ENCODE measurements around the gene AQP11.
"Not testable (repeated sequence)": the region's sequence is repeated elsewhere in the genome, so short reads cannot be mapped to it uniquely, and the experiment has no call there.

AQP11 gene, protein sequence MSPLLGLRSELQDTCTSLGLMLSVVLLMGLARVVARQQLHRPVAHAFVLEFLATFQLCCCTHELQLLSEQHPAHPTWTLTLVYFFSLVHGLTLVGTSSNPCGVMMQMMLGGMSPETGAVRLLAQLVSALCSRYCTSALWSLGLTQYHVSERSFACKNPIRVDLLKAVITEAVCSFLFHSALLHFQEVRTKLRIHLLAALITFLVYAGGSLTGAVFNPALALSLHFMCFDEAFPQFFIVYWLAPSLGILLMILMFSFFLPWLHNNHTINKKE

DNA sequence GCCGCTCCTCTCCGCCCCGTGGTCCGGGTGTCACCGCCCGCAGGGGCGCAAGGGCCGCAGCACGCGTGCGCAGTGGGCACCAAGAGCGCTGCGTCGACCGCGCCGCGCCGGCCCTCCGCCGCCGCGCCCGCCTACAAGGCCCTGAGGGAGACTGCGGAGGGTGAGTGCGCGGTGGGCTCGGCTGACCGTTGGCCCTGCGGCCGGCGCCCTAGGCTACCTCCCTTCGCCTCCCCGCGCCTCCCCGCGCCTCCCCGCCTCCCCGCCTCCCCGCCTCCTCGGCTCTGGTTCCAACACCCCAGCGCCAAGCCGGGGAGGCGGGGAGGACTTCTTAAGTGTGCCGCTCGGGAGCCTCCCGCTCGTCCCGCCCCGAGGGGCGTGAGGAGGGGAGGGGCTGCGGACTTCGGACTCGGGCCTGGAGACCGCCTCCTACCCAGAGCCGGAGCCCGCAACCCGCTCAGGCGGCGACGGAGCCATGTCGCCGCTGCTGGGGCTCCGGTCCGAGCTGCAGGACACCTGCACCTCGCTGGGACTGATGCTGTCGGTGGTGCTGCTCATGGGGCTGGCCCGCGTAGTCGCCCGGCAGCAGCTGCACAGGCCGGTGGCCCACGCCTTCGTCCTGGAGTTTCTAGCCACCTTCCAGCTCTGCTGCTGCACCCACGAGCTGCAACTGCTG is at the start of gene AQP11:
Gene AQP11, plus strand, starts transcription at position 433 of the 673 bp plus-strand sequence. Its CDS starts 40 bp downstream, at position 473.
- DNase-seq: peak; percentile 91

DNA sequence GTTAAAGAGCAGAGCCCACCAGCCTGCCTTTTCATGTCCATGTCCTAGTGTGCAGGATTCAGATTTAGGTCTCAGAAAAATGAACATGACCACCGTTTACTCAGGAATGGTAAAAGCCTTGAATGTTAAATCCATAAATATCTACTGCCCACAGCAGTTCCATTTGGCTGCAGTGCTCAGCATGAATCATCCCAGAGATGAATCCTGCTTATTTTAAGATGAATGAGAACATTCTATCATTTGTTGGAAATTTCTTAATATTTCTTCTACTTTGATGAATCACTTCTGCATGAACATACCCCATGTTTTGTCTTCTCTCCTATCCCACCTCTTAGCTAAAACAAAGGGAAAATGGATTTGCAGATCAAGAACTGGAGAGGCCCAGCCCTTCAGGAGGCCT is 47.5 kb upstream of the AQP11 start:
- DNase-seq: no peak

DNA sequence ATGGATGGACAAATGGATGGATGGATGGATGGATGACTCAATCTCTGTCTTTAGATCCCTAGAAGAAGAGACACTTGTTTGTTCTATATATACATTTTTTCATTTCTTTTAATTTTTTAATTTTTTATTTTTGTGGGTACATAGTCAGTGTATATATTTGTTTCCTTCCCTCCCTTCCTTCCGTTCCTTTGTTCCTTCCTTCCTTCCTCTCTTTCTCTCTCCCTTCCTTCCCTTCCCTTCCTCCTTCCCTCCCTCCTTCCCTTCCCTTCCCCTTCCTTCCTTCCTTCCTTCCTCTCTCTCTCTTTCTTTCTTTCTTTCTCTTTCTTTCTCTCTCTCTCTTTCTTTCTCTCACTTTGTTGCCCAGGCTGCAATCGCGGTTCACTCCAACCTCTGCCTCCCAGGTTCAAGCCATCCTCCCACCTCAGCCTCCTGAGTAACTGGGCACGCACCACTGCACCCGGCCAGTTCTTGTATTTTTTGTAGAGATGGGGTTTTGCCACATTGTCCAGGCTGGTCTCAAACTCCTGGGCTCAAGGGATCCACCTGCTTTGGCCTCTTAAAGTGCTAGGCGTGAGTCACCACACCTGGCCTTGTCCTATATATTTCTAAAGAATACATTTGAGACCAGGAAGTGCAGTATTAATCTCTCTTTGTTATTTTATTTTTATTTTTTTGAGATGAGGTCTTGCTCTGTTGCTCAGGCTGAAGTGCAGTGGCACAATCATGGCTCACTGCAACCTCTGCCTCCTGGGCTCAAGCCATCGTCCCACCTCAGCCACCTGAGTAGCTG is 42.5 kb upstream of the AQP11 start:
- no peak for DNase-seq

DNA sequence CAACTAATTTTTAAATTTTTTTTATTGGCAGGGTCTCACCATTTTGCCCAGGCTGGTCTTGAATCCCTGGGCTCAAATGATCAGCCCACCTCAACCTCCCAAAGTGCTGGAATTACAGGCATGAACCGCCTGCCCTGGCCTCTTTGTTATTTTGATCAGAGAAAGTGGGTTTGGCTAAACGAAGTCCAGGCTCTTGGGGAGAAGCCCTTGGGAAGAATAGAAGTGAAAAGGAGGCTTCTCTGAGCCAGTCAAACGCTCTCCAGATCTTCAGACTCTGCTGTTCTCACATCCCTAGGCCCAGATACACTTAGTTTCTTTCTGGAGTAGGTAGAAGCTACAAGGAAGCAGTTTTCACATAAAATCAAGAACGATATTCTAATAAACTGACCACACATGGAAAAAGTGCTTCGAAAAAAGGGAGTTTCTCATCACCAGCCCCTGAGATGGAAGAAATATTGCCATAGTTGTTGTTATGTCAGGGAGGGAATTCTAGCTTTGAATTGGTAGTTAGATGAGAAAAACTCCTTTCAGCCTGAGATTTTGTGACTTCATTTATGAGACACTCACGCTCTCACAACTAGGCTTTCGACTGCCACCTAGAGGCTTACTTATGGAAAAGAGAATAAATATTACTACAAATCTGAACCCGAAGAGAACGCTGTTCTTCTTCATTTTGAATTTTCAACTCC is 41.7 kb upstream of the AQP11 start:
- DNase-seq: peak; percentile 87

DNA sequence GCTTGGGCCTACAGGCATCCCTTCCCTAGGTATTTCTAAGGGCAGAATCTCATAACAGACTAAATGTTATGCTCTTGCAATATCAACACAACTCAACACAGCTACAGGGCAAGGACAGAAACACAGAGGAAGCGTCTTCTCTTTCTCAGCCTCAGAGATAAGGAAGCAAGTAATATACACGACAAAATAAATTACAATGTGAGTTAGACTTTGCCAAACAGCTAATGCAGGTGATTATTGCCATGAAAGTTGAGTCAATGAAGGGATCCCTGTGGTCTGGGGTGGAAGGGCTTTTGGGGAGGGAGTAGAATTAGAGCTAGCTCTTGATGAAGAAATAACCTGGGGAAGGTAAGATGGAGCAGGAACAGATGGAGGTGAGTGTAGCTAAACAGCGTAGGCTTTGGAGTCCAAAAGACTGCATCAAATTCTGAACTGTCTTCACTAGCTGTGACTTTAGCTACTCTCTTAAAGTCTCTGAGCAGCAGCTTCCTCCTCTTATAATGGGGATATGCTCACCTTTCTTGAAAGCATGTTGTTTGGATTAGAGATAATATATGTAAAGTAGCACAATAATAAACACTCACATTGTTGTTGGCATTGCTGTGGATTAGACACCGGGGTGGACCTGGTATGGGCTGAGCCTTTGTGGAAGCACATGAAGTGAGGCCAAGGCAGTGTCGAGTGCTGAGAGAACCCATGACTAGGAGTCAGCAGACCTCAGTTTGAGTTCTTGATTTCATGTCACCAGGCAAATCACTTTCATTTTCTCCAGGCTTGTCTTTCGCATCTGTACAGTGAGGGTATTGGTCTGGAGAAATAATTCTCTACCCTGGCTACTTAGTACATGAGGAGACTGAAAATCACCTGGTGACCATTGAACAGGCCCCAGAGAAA is 41.0 kb upstream of the AQP11 start:
- no peak for DNase-seq

DNA sequence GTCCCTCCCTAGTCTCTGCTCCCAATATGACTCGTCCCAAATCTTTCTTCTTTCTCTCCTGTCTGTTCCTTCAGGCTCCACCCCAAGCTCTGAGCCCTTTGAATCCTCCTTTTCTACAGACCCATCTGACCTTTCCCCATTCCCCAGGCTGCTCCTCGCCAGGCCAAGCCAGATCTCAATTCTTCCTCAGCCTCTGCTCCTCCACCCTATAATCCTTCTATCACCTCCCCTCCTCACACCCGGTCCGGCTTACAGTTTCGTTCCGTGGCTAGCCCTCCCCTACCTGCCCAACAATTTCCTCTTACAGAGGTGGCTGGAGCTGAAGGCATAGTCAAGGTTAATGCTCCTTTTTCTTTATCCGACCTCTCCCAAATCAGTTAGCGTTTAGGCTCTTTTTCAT is 38.3 kb upstream of the AQP11 start:
- not testable (repeated sequence) for DNase-seq

DNA sequence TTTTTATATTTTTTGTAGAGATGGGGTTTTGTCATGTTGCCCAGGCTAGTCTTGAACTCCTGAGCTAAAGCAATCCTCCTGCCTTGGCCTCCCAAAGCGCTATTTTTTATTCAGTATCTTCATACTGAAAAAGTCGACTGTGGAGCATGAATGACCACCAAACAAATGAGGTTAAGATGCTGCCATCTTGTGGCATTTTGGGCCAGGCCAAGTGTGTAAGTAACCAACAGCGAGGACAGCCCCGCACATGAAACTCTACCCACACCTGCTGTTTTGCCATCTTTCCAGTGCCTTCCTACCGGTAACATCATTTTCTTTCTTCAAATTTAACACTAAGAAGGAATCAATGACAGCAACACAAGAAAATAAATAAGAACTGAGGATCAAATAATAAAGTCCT is 32.2 kb upstream of the AQP11 start:
- peak; percentile 49 for DNase-seq

DNA sequence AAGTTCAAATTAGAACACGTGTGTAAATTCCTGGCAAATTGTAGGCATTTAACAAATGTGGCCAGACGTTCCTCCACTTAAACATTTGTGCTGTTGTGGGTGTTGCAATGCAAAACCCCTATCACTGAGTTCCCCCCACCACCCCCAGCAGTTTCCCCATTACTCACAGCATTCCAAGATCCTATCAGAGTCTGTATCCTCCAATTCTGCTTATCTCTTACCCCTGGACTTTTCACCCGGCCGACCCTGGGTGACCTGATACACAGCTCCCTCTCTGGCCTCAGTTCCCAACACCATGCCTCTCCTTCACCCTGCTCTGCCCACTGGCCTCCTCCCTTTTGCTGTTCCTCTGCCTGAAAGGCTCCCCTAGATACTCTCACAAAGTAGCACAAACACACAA is 31.4 kb upstream of the AQP11 start:
- no peak for DNase-seq

DNA sequence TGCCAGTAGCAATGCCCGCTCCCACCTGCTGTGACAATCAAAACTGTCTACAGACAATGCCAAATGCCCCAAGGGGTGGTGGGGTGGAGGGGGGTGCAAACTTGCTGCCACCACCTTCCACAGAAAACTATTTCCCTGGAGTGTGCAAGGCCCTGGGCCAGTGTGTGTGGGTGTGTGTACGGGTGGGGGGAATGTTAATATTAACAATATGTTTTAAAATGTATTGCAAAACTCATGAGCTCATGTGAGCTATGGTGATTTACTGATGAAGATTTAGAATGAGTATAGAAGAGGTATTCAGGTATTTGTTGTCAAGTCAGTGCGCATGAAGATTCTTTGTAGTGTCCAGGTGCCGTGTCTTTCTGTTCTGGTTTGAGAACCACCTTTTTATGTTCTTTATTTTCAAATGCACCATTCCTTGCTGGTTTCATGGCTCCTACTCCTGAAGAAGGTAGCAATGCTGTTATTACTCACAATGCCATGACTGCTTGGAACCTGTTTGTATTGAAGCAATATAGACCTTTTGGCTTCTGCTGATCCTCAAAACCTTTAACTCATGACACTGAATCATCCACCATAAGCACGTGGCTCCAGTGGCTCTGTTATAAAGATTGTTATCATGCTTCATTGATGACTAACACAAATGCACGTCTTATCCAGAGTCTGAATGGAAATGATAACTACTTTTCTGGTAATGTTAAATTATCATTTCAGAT is 29.9 kb upstream of the AQP11 start:
- peak; percentile 35 for DNase-seq

DNA sequence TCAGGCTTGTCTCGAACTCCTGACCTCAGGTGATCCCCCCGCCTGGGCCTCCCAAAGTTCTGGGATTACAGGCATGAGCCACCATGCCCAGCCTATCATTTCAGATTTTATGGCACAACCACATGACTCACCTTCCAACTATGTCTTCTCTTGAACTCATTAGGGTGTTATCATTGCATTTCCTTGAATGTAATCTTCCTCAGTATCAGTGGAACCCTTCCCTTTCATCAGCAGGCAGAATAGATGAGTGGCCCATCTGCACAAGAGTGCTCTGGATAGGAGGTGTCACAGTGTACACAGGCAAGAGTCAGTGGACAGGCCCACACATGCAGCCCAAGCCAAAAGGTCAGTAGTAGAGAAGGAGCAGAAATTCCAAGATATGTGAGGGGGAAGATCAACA is 29.1 kb upstream of the AQP11 start:
- no peak for DNase-seq

DNA sequence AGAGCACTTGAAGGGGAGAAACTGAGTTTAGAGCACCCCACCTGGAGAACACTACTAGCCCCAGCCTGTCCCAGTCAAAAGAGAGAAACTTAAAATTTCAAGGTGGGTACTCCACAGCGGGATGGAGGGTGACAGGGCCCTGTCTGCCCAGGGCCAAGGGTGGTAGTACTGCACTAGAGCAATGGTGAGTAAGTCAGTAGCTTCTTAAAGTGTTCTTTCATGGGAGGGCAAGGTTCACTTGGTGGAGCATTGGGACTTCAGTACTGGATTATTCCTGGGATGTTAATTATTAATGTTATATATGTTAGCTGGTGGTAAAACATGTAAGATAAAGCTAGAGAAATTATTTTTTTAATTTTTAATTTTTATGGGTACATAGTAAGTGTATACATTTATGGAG is 28.5 kb upstream of the AQP11 start:
- no peak for DNase-seq

DNA sequence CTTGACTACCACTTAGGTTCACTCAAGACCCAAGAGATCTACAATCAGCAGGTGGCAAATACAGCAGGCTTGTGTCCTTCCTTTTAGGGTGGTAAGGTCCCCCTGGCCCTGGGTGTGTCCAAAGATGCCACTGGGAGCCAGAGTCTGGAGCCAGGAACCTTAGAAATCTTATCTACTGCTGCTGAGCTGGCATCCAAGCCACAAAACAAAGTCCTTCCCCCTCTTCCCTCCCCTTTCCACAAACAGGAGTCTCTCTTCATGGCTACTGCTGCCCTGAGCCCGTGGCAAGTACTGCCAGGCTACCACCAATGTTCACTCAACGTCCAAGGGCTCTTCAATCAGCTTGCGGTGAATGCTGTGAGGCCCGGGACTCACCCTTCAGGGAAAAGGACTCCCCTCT is 21.4 kb upstream of the AQP11 start:
- no peak for DNase-seq

DNA sequence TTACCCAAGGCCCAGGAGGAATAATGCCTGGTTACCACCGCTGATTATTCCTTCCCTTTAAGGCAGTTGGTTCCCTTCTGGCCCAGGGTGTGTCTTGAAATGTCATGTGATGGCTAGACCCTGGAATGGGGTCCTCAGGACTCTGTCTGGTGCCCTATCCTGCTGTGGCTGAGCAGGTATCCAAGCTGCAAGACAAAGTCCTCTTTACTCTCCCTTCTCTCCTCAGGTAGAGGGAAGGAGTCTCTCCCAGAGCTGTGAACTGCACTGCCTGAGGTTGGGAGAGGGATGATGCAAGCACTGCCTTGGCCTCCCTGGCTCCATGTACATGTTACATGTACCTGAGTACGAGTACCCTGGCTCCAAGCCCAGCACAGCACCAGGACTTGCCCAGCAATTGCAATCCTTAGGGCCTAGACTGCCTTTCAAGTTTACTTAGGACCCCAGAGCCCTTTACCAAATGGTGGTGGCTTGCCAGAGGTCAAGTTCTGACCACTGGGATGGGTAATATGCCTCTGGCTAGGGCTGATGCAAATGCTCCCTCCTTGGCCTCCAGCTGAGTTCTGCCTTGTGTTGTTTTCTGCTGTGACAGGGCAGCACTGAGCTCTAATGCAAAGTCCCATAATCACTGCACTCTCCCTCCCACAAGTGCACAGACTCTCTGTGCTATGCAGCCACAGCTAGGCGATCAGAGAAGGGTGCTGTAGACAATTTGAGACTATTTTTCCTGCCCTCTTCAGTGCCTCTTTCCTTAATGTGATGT is 20.7 kb upstream of the AQP11 start:
- no peak for DNase-seq

DNA sequence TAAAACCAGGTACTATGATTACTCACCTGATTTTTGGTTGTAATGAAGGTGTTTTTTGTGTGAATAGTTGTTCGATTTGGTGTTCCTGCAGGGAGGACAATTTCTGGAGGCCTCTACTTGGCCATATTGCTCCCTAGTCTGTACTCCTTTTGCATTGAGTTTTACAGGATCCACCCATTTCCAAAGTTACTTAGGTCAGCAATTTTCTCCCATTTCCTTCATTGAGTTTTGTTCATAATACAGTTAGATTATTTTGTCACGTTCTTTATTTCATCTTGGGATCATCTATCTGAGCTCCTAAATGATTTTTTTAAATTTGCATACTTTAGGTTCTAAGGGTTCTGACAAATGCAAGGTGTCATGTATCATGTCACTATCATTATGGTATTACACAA is 20.1 kb upstream of the AQP11 start:
- DNase-seq: no peak

DNA sequence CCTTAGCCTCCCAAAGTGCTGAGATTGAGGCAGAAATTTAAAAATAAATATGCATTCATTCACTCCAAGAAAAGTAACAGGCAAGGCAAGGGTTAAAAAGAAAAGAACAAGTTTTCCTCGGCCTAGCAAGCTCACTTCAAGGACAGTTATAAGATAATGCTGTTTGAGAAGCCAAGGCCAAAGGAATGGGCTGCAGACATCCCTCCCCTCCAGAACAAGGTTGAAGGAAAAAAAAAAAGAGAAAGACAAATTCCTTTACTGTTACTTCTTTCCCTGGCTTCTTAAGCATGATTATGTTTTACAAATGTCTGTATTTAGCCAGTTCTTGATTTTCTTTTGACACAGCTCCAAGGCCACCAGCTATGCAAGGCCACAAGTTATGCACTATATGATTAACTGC is 18.9 kb upstream of the AQP11 start:
- not testable (repeated sequence) for DNase-seq

DNA sequence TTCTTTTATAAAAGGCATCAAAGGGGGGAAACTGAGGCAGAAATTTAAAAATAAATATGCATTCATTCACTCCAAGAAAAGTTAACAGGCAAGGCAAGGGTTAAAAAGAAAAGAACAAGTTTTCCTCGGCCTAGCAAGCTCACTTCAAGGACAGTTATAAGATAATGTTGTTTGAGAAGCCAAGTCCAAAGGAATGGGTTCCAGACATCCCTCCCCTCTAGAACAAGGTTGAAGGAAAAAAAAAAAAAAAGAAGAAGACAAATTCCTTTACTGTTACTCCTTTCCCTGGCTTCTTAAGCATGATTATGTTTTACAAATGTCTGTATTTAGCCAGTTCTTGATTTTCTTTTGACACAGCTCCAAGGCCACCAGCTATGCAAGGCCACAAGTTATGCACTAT is 14.3 kb upstream of the AQP11 start:
- not testable (repeated sequence) for DNase-seq

DNA sequence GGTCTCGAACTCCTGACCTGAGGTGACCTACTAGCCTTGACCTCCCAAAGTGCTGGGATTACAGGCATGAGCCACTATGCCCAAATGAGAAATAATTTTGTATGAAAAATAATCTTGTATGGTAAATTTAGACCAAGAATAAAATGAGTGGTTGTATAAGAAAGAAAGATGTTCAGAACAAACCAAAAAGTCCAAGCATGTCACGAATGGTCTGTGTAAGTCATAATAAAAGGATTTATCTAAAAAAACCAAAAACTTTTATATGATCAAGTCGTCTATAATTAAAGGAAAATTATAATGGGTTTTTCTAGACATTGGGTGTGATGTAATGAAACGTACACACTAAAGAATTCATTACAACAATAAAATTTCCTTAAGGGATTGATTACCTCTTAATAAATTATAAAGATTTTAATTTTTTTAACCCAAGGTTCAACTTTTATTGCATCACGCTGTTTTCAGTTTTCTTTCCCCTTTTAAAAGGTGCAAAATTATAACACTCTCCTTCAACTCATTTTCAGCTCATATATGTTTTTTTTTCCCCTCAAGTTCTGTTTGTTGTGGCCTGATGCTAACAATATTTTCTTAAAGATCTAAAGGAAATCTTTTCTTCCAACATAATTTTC is 8.9 kb upstream of the AQP11 start:
- peak; percentile 66 for DNase-seq

DNA sequence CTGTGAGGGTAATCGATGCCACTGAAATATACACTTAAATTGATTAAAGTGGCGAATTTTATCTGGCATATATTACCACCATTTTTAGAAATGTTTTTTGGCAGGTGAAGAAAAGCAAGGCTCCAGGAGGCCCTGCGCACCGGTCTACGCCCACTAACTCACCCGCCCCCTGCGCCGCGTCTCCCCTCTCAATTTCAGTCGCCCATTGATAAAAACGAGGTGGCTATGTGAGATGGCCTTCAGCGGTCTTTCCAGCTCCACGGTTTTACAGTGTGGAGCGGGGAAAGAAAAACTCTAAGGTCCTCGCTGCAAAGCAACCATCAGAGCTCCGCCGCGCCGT is 602 bp upstream of the AQP11 start:
- no peak for DNase-seq

DNA sequence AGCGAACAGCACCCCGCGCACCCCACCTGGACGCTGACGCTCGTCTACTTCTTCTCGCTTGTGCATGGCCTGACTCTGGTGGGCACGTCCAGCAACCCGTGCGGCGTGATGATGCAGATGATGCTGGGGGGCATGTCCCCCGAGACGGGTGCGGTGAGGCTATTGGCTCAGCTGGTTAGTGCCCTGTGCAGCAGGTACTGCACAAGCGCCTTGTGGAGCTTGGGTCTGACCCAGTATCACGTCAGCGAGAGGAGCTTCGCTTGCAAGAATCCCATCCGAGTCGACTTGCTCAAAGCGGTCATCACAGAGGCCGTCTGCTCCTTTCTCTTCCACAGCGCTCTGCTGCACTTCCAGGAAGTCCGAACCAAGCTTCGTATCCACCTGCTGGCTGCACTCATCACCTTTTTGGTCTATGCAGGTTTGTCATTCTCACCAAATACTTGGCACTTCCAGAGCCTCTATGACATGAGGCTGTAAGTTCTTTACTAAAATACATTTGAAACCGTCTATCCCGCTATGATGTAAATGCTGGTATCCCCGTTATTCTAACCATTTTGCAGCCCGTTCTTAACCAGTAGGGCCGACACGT is 535 bp downstream of the AQP11 start:
- DNase-seq: peak; percentile 20

DNA sequence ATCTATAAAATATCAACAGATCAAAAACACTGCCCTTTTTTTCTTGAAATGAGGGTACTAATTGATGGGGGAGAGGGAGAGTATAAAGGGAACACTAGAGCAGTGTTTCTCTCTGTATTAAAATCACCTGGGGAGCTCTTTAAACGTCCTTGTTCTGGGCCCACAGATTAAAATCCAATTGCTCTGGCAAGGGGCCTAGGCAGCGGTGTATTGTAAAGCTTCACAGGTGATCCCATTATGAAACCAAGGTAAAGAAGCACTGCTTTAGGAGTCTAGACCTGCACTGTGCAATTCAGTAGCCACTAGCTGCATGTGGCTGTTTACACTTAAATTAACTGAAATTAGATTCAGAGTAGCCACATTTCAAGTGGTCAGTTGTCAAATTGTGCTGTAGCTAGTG is 3.0 kb downstream of the AQP11 start:
- no peak for DNase-seq

Data from hematopoietic multipotent progenitor cell treated with erythropoietin and hydrocortisone succinate and interleukin-3 and kit ligand, for 4 days (in vitro differentiated cells).